Neural cell (in vitro differentiated cells): ENCODE data around the gene SPTSSA. TPM values are rescaled to one million over a fixed set of nuclear protein-coding genes. Genes with fewer than 3 reads are reported as not detected.

Experiments
- H2AFZ ChIP-seq: fragments of 200-600, 300-800 bp; sonication (generic), shearing (Covaris generic); 2 replicates; pipeline ENCODE4 v1.6.0; 2014; ENCODE audit warnings: low read depth, mild to moderate bottlenecking, antibody characterized with exemption, low read length, moderate library complexity
- H3F3A ChIP-seq: fragments of 200-600 bp; shearing (Covaris generic); 2 replicates; pipeline ENCODE4 v1.6.1; 2016; ENCODE audit warnings: mild to moderate bottlenecking, moderate library complexity, mixed read lengths, antibody characterized with exemption, low read length; ENCODE audit not compliant: insufficient read depth, poor library complexity, severe bottlenecking
- H3K27ac ChIP-seq: fragments of 200-600, 300-800 bp; sonication (generic), shearing (Covaris generic); 2 replicates; pipeline ENCODE4 v1.5.1; 2014; ENCODE audit warnings: mild to moderate bottlenecking, low read length, moderate library complexity
- H3K27me3 ChIP-seq: fragments of 300-800, 200-600 bp; sonication (generic), shearing (Covaris generic); 2 replicates; pipeline ENCODE4 v1.6.0; 2014; ENCODE audit warnings: mild to moderate bottlenecking, low read depth, low read length, moderate library complexity; ENCODE audit not compliant: insufficient read depth
- H3K36me3 ChIP-seq: fragments of 300-800, 200-600 bp; sonication (generic), shearing (Covaris generic); 2 replicates; pipeline ENCODE4 v1.5.1; 2014; ENCODE audit warnings: mild to moderate bottlenecking, antibody characterized with exemption, low read length, moderate library complexity; ENCODE audit not compliant: insufficient read depth
- H3K4me2 ChIP-seq: fragments of 300-800, 200-600 bp; sonication (generic), shearing (Covaris generic); 2 replicates; pipeline ENCODE4 v1.6.0; 2014; ENCODE audit warnings: mild to moderate bottlenecking, low read length
- H3K4me3 ChIP-seq: fragments of 300-800, 200-600 bp; sonication (generic), shearing (Covaris generic); 2 replicates; pipeline ENCODE4 v1.5.1; 2014; ENCODE audit warnings: mild to moderate bottlenecking, low read length, moderate library complexity
- H3K79me2 ChIP-seq: fragments of 200-600 bp; shearing (Covaris generic); replicated peaks from 2 replicates; pipeline ENCODE4 v1.6.0; 2014; ENCODE audit warnings: mild to moderate bottlenecking, low read length, moderate library complexity; ENCODE audit not compliant: insufficient read depth
- H3K9ac ChIP-seq: fragments of 300-800, 200-600 bp; sonication (generic), shearing (Covaris generic); 2 replicates; pipeline ENCODE4 v1.6.1; 2016; ENCODE audit warnings: mild to moderate bottlenecking, low read length, mixed read lengths
- H3K9me2 ChIP-seq: fragments of 200-600 bp; shearing (Covaris generic); 2 replicates; pipeline ENCODE4 v1.6.1; 2016; ENCODE audit warnings: mild to moderate bottlenecking, low read length, mixed read lengths; ENCODE audit not compliant: insufficient read depth
- H3K9me3 ChIP-seq: fragments of 200-600, 300-800 bp; sonication (generic), shearing (Covaris generic); 2 replicates; pipeline ENCODE4 v1.6.1; 2016; ENCODE audit warnings: mild to moderate bottlenecking, mixed run types, low read length, moderate library complexity, mixed read lengths
- H4K20me1 ChIP-seq: fragments of 200-600 bp; shearing (Covaris generic); 2 replicates; pipeline ENCODE4 v1.6.1; 2016; ENCODE audit warnings: mild to moderate bottlenecking, mixed run types; ENCODE audit not compliant: insufficient read depth
- CTCF ChIP-seq: fragments of 450-650 bp; IDR thresholded peaks from 2 replicates; pipeline ENCODE4 v1.5.1; 2014; ENCODE audit warnings: antibody characterized with exemption, mild to moderate bottlenecking, moderate library complexity; ENCODE audit not compliant: poor library complexity, severe bottlenecking
- EP300 ChIP-seq: fragments of 450-650 bp; conservative IDR thresholded peaks from 2 replicates; pipeline ENCODE4 v1.6.1; 2014; ENCODE audit warnings: antibody characterized with exemption, mild to moderate bottlenecking, moderate library complexity; ENCODE audit not compliant: poor library complexity, severe bottlenecking
- EZH2 ChIP-seq: fragments of 200-600, 300-800 bp; shearing (Covaris generic), sonication (generic); IDR thresholded peaks from 2 replicates; pipeline ENCODE4 v1.6.1; 2014; ENCODE audit warnings: antibody characterized with exemption, low read length, borderline replicate concordance, mild to moderate bottlenecking; ENCODE audit not compliant: insufficient read depth, poor library complexity, severe bottlenecking
- MXI1 ChIP-seq: fragments of 450-650 bp; conservative IDR thresholded peaks from 2 replicates; pipeline ENCODE4 v1.6.1; 2014; ENCODE audit warnings: antibody characterized with exemption, mild to moderate bottlenecking; ENCODE audit not compliant: poor library complexity, severe bottlenecking
- POLR2AphosphoS5 ChIP-seq: IDR thresholded peaks from 2 replicates; pipeline ENCODE4 v1.6.1; 2012
- RAD21 ChIP-seq: fragments of 450-650 bp; conservative IDR thresholded peaks from 2 replicates; pipeline ENCODE4 v1.6.1; 2014; ENCODE audit warnings: antibody characterized with exemption, mild to moderate bottlenecking, moderate library complexity
- REST ChIP-seq: IDR thresholded peaks from 2 replicates; pipeline ENCODE4 v1.6.1; 2012; ENCODE audit warnings: borderline replicate concordance
- SMC3 ChIP-seq: fragments of 450-650 bp; conservative IDR thresholded peaks from 2 replicates; pipeline ENCODE4 v1.6.1; 2014; ENCODE audit warnings: antibody characterized with exemption, mild to moderate bottlenecking, moderate library complexity; ENCODE audit not compliant: poor library complexity
- TAF1 ChIP-seq: IDR thresholded peaks from 2 replicates; pipeline ENCODE4 v1.6.1; 2012; ENCODE audit warnings: low read depth
- polyA plus RNA-seq: library from polyadenylated mRNA; depleted of rRNA; stranded (reverse); fragments of >200 nt; gene quantifications from 2 replicates; pipeline ENCODE4 v1.2.3, GENCODE V29; 2014

SPTSSA gene
- polyA plus RNA-seq, 1 donor from 2014 or later: 16.0 TPM

- H3K79me2 ChIP-seq: peaks cover 11% of the 10 kb centered on the region
- no peaks in the 10 kb centered on the region for H3K36me3 ChIP-seq
- no peak overlapping the region for H2AFZ ChIP-seq
- H4K20me1 ChIP-seq: no peaks in the 10 kb centered on the region
- H3K4me2 ChIP-seq: no peak overlapping the region
- H3K27ac ChIP-seq: no peak overlapping the region
- no peaks in the 10 kb centered on the region for H3K27me3 ChIP-seq
- H3K9ac ChIP-seq: no peak overlapping the region
- no peak overlapping the region for H3K4me3 ChIP-seq
- H3K9me2 ChIP-seq: no peaks in the 10 kb centered on the region
- no peaks in the 10 kb centered on the region for H3K9me3 ChIP-seq
- no peaks in the 10 kb centered on the region for H3F3A ChIP-seq
- TF ChIP-seq SMC3 (no peak), TAF1 (no peak), MXI1 (no peak), RAD21 (no peak), REST (no peak), EZH2 (no peak), EP300 (no peak), POLR2AphosphoS5 (no peak), CTCF (no peak)
Measured at GRCh38 chr14:34452258-34452822, 9.7 kb downstream of the SPTSSA start.

GRCh38 chr14:34450958-34451357, 11.1 kb downstream of the SPTSSA start:
- Histone ChIP-seq H3K9me3 (no peaks in the 10 kb centered on the region), H3K4me2 (no peak overlapping the region), H3K36me3 (no peaks in the 10 kb centered on the region), H3F3A (no peaks in the 10 kb centered on the region), H4K20me1 (no peaks in the 10 kb centered on the region), H3K79me2 (peaks cover 5% of the 10 kb centered on the region), H3K27ac (no peak overlapping the region), H3K9ac (no peak overlapping the region), H2AFZ (no peak overlapping the region), H3K27me3 (no peaks in the 10 kb centered on the region), H3K4me3 (no peak overlapping the region), H3K9me2 (no peaks in the 10 kb centered on the region)
- TF ChIP-seq TAF1 (no peak), EZH2 (no peak), MXI1 (no peak), RAD21 (no peak), POLR2AphosphoS5 (no peak), SMC3 (no peak), REST (no peak), EP300 (no peak), CTCF (no peak)
